ENCODE results near the gene ANGPT4.

GRCh38 chr20:881051-881782, 34.9 kb downstream of the ANGPT4 start:
- no peak for TF ChIP-seq CTCF (IDR thresholded peaks at IDR 0.05)
- TF ChIP-seq KAT7 (CRISPR knock-in tag; IDR thresholded peaks at IDR 0.05; ENCODE audit: borderline replicate concordance) = no peak
- TF ChIP-seq ATF3 (CRISPR knock-in tag; conservative IDR thresholded peaks at IDR 0.05) = no peak

Data from WTC11 (cell line).